NCI-H510A (cell line): Measurements from ENCODE around the gene HMCN2.
"Not testable (repeated sequence)": the region's sequence is repeated elsewhere in the genome, so short reads cannot be mapped to it uniquely, and the experiment has no call there.

Experiments
- DNase-seq: peaks from one replicate; lab custom pipeline; 2025; lab: John Stamatoyannopoulos, UW

Gene HMCN2

DNA sequence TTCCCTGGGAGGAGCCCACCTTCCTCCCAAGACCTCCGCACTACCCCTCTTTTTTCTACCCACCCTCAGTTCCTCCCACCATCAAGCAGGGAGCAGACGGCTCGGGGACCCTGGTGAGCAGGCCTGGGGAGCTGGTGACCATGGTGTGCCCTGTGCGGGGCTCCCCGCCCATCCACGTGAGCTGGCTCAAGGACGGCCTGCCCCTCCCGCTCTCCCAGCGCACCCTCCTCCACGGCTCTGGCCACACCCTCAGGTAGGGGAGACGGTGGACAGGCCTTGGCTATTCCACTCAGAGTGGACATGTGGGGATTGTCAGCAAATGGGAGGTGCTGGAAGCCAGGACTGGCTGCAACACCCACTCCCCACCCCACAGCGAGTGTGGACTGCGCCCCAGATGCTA is 126.3 kb downstream of the HMCN2 start:
- no peak for DNase-seq

DNA sequence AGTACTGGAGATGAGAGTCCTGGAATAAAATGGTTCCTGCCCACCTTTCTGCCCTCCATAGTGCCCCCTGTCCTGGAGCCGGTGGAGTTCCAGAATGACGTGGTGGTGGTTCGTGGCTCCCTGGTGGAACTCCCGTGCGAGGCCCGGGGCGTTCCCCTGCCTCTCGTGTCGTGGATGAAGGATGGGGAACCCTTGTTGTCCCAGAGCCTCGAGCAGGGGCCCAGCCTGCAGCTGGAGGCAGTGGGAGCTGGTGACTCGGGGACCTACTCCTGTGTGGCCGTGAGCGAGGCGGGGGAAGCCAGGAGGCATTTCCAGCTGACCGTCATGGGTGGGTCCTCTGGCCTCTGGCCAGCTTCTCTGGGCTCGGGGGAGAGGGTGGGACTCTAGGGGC is 128.1 kb downstream of the HMCN2 start:
- DNase-seq = no peak

DNA sequence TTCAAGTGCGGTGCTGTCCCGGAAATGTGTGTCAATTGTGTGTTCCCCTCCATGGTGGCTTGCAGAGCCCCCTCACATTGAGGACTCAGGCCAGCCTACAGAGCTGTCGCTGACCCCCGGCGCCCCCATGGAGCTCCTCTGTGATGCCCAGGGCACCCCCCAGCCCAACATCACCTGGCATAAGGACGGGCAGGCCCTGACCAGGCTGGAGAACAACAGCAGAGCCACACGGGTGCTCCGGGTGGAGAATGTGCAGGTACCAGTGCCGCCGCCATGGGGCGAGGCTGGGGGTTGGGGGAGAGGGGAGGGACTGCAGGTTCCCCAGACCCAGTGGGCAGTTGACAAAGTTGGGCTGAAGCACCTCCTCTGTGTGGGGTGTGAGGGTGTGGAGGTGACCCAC is 128.8 kb downstream of the HMCN2 start:
- DNase-seq = no peak

DNA sequence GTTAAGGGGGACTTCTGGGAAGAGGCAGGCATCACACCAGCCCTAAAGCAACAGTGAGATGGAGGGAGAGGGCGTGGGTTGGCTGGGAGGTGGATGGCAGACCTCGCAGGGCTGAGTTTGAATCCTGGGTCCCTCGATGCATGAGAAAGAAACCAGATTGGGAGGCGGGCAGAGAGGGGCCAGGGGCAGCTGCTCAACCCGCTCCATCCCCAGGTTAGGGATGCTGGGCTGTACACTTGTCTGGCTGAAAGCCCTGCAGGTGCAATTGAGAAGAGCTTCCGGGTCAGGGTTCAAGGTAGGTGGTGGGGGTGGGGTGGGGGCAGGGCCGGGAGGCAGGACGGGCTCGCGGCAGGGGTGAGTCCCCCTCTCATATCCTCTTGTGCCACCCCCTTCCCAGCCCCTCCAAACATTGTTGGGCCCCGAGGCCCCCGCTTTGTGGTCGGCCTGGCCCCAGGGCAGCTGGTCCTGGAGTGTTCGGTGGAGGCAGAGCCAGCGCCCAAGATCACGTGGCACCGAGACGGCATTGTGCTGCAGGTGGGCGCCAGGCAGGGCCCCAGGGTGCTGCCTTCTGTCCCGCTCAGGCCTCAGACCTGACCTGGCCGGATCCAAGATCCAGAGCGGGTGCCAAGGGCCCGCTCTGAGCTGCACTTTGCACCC is 129.4 kb downstream of the HMCN2 start:
- no peak for DNase-seq

DNA sequence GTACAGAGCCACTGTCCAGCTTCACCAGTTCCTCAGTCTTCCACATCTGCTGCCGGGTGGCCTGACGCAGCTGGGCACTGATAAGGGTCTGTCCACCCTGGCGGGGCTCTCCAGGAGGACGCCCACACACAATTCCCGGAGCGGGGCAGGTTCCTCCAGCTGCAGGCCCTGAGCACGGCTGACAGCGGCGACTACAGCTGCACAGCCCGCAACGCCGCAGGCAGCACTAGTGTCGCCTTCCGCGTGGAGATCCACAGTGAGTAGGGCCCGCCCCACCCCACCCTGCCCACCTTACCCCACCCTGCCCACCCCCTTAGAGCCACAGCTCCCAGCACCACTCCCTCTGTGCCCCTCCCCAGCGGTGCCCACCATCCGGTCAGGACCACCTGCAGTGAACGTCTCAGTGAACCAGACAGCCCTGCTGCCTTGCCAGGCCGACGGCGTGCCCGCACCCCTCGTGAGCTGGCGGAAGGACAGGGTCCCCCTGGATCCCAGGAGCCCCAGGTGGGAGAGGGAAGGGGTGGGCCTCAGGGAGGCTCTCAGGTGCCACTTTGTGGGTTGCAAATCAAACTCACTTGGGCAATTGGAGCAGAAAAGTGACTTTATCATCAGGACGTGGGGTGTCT is 130.4 kb downstream of the HMCN2 start:
- DNase-seq = no peak

DNA sequence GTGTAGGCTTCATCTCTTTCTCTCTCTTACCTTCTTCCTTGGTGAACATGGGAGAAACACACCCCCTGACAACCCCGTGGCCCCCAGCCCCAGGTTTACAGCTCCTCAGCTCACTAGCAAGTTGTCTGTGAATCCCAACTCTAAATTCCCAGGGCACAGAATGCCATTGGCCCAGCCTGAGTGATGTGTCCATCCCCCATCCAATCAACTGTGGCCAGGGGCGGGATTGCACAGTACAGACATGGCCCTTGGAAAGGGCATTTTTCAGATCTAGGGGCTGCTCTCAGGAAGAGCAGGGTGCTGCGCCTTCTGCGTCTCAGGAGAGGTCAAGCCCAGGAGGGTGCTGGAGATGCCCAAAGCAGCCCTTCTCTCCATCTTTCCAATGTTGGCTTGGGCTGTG is 131.0 kb downstream of the HMCN2 start:
- no peak for DNase-seq

DNA sequence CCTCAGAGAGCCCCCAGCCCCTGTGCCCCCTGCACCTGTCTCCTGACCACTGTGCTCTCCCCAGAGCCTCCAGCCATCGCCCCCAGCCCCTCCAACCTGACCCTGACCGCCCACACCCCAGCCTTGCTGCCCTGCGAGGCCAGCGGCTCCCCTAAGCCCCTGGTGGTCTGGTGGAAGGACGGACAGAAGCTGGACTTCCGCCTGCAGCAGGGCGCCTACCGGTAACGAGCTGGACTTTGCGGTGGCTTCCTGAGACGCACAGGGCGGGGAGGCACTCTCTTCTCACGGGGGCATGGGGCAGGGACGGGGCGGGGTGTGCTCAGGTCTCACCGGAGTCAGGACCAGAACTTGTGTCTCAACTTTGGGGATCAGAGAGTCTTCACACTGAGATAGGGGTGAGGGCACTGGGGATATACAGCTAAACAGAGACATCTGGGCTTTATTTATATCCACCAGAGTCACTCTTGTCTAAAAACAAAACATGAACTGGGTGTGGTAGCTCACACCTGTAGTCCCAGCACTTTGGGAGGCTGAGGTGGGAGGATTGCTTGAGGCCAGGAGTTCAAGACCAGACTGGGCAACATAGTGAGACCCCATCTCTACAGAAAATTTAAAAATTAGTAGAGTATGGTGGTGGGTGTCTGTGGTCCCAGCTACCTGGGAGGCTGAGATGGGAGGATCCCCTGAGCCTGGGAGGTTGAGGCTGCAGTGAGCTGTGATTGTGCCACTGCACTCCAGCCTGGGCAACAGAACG is 133.1 kb downstream of the HMCN2 start:
- DNase-seq = no peak

DNA sequence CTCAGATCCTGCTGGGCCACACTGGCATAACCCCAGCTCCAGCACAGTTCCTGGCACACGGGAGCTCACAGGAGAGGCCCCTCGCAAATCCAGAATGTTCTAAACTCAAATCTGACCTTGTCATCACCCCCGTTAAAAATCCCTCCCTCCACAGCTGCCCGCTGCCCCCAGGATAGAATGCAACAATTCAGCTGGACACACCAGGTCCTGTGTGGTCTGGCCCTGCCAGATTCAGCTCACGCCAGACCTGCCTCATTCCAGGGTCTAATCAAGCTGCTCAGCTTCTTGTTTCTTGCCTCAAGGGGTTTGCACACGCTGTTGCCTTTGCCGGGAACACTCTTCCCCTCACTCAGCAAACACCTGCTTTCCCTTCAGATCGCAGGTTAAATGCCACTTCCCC is 134.2 kb downstream of the HMCN2 start:
- no peak for DNase-seq

DNA sequence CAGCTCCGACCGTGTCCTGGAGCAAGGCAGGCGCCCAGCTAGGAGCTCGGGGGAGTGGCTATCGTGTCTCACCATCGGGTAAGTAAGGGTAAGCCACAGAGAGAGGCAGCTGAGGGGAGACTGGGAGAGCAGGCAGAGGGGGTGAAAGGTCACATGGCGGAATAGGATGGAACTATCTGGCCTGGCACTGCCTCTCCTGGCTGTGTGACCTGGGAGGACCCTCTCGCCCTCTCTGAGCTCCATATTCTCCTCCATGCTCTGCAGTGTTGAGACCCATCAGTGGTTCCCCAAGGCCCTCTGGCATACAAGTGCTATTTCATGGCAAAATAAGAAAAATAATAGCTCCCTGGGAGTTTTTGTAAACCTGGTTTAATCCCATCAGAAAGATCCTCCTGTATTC is 135.3 kb downstream of the HMCN2 start:
- DNase-seq = no peak

DNA sequence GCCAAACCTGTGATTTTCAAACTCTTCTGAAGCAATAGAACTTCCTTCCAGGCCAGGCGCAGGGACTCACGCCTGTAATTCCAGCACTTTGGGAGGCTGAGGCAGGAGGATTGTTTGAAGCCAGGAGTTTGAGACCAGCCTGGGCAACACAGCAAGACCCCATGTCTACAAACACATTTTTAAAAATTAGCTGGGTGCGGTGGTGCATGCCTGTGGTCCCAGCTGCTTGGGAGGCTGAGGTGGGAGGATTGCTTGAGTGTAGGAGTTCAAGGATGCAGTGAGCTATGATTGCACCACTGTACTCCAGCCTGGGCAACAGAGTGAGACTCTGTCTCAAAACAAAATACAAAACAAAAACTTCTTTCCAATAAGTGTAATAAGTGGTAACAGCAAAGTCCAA is 136.2 kb downstream of the HMCN2 start:
- not testable (repeated sequence) for DNase-seq

DNA sequence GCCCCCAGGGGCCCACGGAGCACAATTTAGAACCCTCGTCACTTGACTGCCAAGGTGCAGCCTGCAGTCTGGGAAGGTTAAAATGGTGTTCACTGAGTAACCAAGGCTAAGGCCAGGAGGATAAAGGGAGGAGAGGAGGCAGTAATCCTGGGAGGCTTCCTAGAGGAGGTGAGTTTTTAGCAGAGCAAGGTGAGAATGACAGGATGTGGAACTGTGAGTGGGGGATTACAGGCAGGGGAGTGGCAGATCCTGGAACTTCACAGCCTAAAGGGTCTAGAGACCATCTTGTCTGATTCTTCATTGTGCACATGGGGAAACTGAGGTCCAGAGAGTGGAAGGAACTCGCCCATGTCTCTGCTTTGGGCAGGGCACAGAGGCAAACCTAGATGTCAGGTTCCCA is 136.7 kb downstream of the HMCN2 start:
- no peak for DNase-seq

DNA sequence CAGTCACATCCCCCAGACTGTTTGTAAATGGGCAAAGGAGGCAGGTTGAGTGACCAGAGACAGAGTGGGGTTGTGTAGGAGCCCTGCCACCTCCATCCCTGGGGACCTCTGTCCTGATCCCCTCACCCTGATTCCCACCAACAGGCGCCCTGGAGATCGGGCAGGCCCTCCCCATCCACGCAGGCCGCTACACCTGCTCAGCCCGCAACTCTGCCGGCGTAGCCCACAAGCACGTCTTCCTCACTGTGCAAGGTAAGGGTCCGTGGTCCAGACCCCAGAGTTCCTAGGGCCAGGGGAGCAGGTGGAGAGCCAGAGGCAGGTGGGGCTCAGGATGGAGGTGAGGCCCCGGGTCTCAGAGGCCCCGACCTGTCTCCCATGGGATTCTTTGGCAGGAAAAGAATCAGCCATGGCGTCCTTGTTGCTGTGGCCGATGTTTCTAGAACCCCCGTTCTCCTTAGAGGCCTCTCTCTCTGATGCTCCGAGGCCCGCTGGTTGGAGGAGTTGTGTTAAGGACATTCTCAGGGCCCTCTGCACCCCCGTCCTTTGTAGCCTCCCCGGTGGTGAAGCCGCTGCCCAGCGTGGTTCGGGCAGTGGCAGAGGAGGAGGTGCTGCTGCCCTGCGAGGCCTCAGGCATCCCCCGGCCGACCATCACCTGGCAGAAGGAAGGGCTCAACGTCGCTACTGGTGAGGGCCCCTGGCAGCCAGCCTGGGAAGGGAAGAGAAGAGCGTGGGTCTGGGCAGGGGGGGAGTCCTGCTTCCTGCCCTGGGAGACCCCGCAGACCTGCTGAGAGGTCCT is 137.3 kb downstream of the HMCN2 start:
- DNase-seq = no peak

DNA sequence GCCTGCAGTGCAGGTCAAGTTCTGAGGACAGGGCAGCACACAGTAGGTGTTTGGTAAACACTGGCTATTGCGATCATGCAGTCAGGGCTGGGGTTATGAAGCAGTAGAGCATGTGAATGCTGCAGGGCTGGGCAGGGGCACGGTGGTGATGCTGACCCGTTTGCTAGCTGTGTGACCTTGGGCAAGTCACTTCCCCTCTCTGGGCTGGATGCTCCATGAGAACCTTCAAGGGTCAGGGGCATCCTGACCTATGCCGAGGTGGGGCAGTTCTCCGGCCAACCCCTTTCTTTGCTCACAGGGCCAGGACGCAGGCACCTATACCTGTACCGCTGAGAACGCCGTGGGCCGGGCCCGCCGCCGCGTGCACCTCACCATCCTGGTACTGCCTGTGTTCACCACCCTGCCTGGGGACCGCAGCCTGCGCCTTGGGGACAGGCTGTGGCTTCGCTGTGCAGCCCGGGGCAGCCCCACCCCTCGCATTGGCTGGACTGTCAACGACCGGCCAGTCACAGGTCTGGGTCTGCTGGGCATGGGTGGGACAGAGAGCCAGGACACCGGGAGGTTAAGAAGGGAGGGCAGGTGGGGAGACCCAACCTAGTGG is 140.2 kb downstream of the HMCN2 start:
- no peak for DNase-seq

DNA sequence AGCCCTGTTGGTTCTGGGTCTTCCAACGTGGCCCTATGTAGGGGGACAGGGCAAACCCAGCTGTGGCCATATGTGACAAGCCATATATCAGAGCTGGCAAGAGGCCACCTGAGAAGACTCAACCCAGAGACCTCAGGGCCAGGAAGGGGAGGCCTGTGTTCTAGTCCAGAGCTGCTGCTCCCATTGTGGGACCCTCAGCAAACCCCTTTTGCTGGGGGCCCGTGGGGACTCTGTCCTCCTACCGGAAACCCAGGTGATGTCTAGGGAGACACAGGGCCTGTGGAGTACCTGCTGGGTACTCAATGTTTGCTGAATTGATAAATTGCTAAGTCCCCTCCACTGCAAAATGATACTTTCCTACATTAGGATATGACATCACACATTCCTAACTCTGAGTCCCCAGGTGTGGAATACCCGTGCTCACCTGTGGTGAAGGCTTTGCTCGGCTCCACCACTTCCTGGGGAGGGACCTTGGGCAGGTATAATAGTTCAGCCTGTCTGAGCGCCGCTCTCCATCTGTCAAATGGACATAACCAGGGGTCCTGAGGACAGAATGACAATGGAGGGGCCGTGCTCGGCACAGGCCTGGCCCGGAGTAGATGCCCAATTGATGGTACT is 140.8 kb downstream of the HMCN2 start:
- DNase-seq = no peak

DNA sequence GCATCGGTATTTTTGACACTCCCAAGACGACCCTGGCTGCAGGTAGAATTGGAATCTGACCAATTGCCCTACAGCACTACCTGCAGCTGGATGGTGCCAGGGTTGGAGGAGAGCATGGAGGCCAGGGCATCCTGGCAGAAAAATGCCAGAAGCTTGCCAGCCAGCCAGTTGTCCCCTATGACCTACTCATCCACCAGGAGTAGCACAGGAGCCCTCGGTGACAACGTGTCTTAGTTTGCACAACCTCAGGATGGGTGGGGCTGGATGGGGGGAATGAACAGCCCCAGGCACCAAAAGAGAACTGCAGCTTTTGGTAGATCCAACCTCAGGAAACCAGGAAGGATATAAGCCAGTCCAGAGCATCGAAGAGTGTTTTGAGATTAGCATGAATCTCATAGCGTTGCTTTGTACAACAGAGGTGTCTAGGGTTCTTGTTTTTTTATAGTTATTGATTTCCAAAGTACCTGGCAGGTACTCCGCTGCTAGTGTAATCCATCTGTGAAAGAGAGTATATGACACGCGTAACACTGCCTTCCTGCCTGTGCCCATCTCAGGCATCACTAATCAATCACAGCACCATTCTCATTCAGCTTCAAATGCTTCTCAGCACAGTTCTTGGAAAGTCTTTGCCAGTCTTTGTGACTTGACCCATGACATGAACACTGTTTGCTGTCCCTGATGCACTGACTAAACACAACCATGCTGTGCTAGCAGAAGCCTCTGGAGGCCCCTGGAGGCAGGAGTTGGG is 142.5 kb downstream of the HMCN2 start:
- no peak for DNase-seq

DNA sequence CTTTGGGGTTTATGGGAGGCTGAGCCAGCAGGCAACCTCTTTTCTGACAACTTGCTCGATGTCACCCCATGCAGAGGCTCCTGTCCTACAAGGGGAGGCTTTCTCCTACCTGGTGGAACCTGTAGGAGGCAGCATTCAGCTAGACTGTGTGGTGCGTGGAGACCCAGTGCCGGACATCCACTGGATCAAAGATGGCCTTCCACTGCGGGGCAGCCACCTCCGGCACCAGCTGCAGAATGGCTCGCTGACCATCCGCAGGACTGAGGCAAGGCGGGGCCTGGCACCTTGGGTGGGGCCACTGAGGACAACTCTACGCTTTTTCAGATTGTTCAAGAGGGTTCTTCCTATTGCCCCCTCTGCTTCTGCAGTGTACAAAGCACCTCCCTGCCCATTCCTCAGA is 143.1 kb downstream of the HMCN2 start:
- no peak for DNase-seq

DNA sequence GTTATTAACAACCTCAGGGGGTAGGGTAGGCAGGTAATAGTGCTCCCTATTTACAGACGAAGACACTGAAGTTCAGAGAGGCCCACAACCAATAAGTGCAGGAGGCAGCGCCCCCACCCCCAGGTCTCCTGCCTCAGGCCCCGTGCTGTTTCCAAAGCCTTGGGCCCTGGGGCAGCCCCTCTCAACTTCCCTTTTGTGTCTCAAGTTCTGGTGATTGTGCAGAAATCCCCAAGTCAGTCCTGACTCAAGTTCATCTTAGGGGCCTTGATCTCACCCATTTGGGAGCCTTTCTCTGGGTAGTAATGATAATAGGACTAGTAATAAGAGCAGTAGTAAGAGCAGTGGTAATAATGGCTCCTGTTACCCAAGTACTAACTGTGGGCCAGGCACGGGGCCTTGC is 143.7 kb downstream of the HMCN2 start:
- DNase-seq = no peak

DNA sequence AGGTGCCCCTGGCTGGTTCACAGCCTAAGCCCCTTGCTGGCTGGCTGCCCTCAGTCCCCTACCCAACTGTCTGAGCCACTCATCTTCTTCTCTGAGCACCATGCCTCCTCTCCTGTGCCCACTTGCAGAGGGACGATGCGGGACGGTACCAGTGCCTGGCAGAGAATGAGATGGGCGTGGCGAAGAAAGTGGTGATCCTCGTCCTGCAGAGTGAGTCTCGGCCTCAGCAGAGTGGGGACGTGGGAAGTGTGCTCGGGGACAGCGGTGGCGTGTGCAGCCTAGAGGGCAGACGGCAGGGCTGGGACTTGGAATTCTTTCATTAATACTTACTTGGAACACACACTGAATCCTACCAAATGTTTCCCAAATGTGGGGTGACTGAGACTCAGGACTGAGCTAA is 144.9 kb downstream of the HMCN2 start:
- no peak for DNase-seq

DNA sequence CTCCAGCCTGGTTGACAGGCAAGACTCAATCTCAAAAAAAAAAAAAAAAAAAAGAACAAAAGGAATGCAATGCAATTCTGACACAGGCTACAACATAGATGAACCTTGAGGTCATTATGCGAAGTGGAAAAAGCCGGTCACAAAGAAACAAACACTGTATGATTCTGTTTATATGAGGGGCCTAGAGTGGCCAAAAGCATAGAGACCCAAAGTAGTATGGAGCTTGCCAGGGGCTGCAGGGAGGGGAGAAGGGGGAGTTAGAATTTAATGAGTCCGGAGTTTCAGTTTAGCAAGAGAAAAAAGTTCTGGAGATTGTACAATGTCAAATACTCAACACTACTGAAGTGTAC is 146.0 kb downstream of the HMCN2 start:
- DNase-seq = no peak

DNA sequence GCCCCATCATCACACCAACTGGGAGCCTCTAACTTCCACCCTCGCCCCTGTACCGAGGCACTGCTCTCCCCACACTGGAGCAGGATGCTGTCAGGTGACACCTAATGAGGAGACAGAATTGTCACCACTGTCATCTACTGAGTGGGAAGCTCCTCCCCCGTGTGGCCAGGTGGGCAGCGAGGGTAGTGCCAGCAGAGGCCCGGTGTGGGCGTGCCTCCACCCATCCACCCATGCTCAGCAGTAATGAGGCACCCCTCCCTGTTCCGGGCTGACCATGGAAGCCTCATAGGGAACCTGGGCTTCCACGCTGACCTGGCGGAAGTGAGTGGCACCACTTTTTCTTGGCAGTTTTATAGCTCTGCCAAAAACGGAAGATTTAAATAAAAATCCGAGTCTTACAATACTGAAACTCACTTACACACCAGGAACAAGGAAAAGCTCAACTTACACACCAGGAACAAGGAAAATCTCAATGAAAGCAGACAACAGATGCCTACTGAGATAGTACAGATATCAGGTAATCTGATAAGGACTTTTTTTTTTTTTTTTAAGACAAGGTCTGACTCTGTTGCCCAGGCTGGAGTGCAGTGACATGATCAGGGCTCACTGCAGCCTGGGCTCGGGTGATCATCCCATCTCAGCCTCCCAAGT is 148.6 kb downstream of the HMCN2 start:
- DNase-seq = no peak
